GM19238 (cell line): Measurements from ENCODE around the gene COG4.

Source experiments
- DNase-seq: peaks from one replicate; pipeline ENCODE4 v3.0.0; 2011; ENCODE audit warnings: low spot score; ENCODE audit not compliant: insufficient read length

The COG4 gene

GRCh38 chr16:70480127-70481105, 42.9 kb downstream of the COG4 start:
- no peak for DNase-seq

DNA sequence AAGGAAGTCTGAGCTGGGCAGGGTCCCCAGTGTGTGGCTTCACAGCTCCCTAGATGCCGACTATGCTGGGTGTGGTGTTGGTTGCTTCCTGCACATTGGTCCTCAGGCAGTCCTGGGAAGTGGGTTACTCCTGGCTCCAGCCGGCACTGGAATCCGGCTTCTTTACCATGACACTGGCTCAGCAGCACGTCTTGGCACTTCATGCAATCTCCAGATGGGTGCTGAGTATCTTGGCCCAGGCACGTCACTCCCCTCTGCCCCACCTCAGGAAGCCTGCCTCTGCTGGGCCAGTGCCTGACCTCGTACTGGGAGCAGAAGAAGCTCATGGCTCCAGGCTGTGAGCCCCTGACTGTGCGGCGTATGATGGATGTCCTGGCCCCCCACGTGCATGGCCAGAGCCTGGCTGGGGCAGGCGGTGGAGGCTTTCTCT, 44.4 kb downstream of the COG4 start:
- no peak for DNase-seq

- no peak for DNase-seq
Observed at GRCh38 chr16:70478169-70478568, 45.2 kb downstream of the COG4 start.

- peak; percentile 95 for DNase-seq
Observed at GRCh38 chr16:70476272-70477020, 46.9 kb downstream of the COG4 start.

DNA sequence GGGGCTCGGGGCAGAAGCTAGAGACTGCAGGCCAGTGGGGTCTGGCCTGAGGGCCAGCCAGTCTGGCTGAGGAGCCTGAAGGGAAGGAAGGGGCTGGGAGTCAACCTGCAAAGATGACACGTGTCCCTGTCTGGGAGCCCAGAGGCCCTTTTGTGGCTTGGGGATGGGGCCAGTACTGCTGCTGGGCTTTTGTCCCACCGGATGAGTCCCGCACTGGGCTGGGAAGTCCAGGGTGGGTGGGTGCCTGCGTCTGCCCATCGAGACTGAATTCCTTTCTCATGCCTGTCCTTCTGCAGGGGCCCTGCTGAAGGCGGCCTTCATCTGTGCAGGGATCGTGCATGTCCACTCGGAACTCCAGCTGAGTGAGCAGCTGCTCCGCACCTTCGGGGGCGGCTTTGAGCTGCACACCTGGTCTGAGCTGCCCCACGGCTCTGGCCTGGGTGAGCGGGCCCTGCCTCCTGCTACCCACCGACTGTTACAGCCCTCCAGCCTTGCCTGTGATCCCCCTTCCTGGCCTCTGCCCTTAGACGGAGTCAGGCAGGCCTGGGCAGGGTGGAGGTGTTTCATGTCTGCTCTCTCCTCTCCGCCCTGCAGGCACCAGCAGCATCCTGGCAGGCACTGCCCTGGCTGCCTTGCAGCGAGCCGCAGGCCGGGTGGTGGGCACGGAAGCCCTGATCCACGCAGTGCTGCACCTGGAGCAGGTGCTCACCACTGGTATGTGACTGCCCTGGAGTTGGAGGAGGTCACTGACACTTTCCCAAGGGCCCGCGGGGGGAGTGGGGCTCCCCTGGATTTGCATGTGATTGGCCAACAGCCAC, 48.1 kb downstream of the COG4 start:
- DNase-seq = no peak

GRCh38 chr16:70474320-70475053, 48.9 kb downstream of the COG4 start:
- no peak for DNase-seq

DNA sequence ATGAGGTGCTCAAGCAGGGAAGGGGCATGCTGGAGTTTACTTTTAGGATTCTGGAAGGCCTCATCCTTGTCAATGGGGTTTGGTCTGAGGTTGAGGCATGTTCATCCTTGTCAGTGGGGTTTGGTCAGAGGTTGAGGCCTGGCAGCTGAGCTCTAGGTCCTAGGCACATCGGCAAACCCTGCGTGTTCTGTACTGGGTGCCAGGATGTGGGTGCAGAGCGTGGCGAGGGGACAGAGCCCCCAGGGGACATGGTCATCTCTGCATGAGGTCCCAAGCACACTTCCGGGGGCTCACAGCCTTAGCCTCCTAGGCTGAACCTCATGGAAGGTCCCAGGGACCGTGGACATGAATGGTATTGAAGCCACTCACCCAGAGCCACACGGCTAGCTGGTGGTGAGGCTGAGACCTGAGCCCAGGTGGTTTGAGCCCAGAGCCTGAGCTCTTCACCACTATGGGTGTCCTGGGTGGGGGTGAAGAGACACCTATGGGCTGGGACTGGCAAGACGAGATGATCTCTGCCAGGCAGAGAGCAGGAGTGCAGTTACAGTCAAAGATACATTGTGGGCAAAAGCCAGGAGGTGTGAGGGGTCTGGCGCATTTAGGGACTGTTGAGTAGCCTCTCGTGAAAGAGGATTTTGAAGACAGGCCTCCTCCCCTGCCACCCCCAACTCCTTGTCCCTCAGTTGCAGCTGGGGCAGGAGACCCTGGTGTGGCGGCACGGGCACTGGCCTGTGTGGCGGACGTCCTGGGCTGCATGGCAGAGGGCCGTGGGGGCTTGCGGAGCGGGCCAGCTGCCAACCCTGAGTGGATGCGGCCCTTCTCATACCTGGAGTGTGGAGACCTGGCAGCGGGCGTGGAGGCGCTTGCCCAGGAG, 49.7 kb downstream of the COG4 start:
- peak; percentile 30 for DNase-seq

DNA sequence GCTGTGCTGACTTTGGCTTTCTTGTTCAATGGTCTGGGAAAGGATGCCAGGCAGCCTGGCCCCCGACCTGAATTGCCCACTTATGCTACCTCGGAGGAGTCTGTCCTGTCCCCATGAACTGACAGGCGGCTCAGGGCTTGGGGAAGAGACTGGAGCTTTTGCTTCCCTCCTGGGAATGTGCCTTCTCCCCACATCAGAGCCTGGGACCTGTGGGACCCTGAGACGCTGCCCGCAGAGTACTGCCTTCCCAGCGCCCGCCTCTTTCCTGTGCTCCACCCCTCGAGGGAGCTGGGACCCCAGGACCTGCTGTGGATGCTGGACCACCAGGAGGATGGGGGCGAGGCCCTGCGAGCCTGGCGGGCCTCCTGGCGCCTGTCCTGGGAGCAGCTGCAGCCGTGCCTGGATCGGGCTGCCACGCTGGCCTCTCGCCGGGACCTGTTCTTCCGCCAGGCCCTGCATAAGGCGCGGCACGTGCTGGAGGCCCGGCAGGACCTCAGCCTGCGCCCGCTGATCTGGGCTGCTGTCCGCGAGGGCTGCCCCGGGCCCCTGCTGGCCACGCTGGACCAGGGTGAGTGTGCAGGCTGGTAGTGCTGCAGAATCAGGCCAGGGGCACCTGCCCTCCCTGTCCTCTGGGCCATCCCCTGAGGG, 50.4 kb downstream of the COG4 start:
- DNase-seq = no peak

- DNase-seq = no peak
Observed at GRCh38 chr16:70470927-70471341, 52.4 kb downstream of the COG4 start.

DNA sequence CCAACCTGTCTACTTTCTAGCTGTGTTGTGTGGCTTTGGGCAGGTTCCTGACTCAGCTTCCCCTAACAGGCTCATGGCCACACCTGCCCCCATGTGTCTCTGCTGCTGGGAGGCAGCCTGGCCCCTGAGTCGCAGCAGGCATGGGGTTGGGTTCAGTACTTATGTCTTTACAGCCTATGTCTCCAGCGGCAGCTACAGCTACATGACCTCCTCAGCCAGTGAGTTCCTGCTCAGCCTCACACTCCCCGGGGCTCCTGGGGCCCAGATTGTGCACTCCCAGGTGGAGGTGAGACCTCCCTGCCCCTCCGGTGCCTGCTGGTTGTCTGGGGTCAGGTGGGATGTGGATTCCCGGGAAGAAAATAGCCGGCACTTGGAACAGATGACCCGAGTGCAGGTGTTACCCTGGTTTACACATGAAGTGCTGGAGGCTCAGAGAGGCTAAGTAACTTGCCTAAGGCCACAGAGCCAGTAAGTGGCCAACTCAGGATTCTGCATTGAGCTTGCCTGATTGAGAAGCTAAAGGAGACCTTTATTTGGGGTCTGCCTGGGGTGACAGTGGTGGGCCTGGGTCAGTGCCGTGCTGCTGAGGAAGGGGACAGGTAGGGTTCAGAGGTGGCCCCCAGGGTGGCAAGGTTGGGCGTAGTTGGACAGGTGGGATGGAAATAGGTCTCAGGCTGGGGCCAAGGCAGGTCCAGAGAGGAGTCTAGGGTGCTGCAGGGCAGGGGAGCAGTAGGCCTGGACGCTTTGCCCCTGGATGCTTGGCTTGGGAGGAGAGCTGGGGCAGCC, 53.0 kb downstream of the COG4 start:
- DNase-seq = no peak

DNA sequence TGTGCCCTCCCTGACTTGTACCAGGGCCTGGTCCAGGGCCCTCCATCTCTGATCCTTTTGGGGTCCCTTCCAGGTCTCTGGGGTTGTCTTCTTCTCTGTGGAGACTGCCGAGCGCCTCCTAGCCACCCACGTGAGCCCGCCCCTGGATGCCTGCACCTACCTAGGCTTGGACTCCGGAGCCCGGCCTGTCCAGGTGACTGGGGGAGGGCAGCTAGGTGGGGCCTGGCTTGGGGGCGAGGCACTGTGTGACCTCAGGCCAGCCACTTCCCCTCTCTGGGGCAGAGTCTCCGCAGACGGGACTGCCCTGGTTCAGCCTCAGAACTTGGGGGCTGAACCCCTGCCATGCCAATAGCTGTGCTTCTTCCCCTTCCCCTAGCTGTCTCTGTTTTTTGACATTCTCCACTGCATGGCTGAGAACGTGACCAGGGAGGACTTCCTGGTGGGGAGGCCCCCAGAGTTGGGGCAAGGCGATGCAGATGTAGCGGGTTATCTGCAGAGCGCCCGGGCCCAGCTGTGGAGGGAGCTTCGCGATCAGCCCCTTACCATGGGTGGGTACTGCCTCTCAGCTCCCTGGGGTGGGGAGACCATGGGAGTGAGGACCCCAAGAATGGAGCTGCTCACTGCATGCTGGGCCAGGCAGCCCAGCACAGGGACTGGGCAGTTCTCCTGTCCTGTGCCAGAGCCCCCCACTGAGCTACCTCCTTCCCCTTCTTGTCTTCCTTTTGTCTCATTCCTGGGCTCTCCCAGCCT, 54.4 kb downstream of the COG4 start:
- DNase-seq = no peak

DNA sequence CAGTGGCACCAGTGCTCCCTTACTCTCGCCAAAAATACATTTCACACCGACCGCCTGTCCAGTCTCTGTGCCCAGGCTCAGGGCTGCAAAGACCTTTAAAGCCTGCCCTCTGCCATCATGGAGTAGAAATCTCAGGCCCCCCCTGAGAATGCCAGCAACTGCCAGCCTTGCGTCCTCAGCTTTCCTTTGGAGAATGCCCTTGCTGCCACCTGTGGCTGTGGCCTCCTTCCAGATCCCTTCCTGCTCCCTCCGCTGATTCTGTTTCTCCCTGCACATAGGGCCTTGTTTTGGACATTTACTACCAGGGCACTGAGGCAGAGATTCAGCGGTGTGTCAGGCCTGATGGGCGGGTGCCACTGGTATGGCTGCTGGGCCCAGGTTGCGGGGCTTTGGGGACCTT, 55.7 kb downstream of the COG4 start:
- no peak for DNase-seq

- no peak for DNase-seq
Observed at GRCh38 chr16:70467113-70467512, 56.2 kb downstream of the COG4 start.

- DNase-seq = no peak
Observed at GRCh38 chr16:70466805-70467076, 56.6 kb downstream of the COG4 start.

DNA sequence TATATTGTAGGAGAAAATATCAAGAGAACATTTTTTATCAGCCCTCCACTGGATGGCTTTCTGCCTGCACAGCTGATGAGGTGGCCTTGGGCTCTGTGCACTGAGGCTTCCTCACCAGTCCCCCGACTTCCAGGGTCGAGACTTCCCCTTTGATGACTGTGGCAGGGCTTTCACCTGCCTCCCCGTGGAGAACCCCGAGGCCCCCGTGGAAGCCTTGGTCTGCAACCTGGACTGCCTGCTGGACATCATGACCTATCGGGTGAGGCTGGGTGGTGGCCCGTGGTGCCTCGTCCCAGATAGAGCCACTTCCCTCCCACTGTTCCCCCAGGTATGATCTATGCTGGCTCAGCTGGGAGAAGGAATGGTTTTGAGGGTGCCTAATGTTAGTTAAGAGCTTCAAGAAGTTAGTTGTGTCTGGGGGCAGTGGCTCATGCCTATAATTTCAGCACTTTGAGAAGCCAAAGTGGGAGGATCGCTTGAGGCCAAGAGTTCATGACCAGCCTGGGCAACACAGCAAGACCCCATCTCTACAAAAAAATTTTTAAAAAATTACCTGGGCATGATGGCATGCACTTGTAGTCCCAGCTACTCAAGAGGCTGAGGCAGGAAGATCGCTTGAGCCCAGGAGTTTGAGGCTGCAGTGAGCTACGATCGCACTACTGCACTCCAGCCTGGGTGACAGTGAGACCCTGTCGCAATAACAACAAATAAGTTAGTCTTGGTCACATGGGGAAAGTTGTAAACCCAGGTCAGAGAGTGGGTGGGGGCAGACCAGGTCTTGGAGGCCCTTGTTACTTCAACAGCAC, 57.2 kb downstream of the COG4 start:
- no peak for DNase-seq

GRCh38 chr16:70463235-70463634, 60.1 kb downstream of the COG4 start:
- DNase-seq = no peak

GRCh38 chr16:70460737-70461261, 62.6 kb downstream of the COG4 start:
- no peak for DNase-seq
